ENCODE results near the gene PSKH1.

Gene PSKH1

DNA sequence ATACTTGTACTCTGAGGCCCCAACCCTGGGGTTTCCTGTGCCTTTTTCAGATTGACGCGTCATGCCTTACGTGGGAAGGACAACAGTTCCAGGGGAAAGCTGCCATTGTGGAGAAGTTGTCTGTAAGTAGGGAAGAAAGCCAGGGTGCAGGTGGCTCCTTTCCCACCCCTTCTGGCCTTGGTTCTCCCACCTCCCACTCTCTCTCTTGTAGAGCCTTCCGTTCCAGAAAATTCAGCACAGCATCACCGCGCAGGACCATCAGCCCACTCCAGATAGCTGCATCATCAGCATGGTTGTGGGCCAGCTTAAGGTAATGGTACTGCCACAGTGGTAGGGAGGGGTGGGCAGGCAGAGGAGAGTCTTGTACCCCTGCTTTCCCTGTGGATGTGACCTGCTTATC, 24.8 kb upstream of the PSKH1 start:
- DNase-seq, result no peak

DNA sequence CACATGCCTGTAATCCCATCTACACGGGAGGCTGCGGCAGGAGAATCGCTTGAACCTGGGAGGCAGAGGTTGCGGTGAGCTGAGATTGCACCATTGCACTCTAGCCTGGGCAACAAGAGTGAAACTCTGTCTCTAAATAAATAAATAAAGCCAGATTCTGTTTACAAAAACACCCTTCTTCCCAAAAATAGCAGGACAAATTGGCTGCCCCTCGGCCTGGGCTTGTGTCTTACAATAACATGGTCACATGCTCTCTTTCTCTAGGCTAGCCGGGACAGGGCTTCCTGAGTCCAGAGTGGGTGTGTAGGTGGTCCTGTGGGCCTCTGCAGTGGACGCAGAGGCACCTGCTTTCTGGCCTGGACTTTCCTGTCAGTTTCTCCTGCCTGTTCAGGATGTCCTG, 23.4 kb upstream of the PSKH1 start:
- DNase-seq, result no peak

DNA sequence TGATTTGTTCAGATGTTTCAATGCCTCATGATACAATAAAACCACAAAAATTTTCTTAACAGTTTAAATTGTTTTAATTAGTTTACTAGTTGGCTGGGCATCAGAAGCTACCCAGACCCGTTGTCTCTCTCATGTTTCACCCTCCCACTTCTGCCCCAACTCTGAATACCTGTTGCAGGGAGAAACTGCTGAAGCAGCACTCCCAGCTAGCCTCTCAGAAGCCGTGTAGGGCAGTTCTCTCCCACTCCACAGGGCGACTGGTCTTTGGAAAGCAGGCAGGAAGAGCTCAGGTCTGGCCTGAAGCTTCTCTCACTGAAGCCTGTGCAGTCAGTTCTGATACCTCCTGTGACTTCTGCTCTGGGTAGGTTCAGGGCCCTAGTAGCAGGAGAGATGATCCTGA, 21.8 kb upstream of the PSKH1 start:
- no peak for DNase-seq

DNA sequence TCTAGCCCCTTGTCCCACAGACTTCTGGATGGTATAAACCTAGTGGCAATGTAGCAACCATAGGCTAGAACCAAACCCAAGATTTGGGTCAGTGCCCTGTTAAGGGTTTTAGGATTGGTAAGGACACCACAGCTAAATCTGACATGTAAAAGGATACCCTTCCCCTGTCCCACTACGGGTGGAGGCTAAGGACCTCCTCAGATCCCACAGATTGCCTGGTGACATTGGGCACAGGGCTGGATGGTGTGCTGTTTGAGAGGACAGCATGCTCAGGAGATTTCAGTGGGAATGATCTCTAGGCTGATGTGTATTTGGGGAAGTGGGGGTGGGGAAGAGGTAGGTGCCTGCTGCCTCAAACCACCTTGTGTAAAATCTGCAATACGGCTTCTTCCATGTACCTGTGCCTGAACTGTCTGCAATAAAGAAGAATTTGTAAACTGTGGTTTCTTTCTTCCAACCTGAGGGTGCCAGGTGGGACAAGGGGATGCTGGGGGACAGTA, 20.9 kb upstream of the PSKH1 start:
- no peak for DNase-seq

DNA sequence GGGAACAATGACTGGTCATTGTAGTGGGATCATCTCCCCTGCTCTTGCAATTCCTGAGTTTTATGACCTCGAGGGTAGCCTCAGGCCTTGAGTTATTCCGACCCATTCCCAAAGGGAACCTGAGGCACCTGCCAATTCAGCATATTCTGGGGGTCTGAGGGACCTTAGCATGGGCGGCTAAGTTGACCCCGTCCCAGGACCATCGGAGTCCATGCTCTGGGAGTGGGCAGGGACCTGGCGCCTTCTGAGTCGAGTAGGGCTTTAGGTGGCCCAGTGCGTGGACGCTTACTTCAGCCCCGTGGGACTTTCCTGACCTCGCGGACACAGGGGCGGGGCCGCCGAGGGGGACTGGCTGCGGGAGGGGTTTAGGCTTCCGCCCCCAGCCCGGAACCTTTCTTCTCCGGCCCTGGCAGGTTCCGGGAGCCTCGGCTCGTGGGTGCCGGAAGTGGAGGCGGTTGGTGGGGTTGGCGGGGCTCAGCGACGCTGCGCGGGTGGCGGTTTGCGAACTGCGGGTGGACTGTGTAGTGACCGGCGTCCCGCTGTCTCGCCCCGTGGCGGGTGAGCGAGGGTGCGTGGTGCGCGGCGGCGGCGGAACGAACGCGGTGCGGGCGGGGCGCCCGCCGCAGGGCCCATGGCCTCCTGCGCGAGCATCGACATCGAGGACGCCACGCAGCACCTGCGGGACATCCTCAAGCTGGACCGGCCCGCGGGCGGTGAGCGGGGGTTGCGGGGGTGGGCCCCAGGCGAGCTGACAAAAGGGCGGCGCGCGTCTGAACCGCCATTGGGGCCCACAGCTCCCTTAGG, 20.2 kb upstream of the PSKH1 start, which contains the start of gene EDC4:
Gene EDC4, plus strand, starts transcription at position 422 of the 804 bp plus-strand sequence. Its CDS starts 210 bp downstream, at position 632.
- DNase-seq, result no peak

DNA sequence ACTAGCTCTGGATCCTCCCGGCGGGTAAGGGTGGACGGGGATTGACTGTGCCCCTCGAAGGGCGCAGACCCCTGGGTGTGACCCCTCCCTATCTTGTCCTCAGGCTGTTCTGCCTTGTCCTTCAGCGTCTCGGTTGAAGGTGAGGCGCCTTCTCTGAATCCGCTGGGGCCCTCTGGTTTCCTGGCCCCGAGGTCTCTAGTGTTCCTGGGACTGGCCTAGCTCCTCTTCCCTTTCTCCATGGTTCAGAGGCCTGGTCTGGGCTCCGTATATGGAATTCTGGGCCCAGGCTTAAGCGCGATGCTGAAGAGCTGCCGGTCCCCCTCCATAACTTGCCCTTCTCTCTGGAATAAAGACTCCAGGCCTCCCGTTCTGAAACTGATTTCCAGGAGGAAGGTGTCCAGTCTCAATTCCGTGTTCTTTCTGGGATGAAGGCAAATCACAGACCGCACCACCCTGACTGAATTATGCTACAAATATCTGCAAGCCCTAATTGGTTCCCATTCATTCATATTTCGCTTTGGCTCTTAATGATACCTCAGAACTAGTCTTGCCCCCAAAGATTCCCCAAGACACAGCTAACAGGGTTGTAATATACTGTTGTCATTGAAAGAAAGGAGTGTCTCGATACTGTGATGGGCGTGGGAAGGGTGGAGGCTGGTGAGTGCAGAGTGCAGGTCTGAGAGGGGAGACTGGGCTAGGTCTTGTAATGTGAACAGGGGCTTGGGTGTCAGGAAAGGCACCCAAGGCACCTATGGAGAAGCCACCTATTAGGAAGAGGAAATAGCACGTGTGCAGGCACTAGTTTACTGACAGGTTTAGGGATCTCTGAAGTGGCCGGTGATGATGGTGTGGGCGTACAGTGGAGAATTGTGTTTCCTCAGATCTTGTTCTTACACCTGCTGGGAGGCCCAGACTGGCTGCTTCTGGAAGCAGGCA, 19.4 kb upstream of the PSKH1 start:
- no peak for DNase-seq

DNA sequence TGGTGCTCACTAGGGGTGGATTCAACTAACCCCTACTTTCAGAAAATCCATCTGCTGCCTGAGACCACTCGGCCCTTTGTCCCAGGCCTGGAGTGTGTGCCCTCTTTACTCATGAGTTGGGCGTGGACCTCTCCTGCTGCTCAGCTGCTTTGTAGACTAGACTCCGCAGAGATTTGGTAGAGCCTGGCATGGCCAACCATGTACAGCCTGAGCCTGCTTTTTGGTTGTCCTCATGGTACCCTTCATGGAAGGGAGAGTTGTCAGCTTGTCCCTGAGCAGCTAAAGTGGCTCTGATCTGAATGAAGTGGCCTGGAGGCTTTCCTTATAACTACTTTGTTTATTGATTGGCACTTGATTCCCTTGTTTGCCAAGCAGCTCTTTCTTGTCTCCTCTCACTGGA, 18.7 kb upstream of the PSKH1 start:
- DNase-seq, result no peak

DNA sequence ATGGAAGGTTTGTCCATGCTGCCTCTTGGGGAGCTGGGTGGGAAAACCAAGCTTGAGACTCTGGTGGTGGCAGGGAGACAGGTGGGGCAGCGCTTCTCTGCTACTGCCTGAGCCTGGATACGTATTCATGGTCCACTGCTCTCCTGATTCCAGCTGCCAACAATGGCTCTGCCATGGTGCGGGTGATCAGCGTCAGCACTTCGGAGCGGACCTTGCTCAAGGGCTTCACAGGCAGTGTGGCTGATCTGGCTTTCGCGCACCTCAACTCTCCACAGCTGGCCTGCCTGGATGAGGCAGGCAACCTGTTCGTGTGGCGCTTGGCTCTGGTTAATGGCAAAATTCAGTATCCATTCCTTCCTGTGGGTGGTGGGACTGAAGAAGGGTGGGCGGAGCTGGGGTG, 16.0 kb upstream of the PSKH1 start:
- DNase-seq, result no peak

DNA sequence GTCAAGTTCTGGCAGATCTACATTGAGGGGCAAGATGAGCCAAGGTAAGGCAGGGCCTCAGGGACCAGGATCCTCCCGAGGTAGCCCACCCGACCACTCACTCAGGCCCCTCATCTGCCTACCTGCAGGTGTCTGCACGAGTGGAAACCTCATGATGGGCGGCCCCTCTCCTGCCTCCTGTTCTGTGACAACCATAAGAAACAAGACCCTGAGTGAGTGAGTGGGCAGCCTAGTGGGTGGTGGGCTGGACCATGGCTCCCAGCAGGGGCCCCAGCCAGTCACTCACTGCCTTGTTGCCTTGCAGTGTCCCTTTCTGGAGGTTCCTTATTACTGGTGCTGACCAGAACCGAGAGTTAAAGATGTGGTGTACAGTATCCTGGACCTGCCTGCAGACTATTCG, 14.8 kb upstream of the PSKH1 start:
- DNase-seq, result no peak

DNA sequence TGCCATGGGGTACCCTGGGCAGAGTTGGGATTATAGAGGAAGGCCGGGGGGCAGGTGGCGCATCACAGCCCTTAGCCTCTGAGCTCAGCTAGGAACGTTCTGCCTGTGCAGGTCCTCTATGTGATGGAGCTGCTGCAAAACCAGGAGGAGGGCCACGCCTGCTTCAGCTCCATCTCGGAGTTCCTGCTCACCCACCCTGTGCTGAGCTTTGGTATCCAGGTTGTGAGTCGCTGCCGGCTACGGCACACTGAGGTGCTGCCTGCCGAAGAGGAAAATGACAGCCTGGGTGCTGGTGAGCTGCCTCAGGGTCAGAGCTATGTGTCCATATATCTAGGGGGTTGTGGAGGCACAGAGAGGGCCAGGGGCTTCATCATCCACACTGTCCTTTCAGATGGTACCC, 14.2 kb upstream of the PSKH1 start:
- no peak for DNase-seq

DNA sequence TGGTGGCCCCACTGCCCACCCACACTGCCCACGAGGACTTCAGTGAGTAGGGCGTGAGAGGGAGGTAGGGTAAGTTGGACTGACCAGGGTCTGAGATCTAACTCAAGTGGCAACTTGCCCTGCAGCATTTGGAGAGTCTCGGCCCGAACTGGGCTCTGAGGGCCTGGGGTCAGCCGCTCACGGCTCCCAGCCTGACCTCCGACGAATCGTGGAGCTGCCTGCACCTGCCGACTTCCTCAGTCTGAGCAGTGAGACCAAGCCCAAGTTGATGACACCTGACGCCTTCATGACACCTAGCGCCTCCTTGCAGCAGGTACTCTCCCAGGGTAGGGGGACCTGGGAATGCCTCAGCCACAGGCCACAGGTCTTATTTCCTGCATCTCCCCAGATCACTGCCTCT, 13.6 kb upstream of the PSKH1 start:
- no peak for DNase-seq

DNA sequence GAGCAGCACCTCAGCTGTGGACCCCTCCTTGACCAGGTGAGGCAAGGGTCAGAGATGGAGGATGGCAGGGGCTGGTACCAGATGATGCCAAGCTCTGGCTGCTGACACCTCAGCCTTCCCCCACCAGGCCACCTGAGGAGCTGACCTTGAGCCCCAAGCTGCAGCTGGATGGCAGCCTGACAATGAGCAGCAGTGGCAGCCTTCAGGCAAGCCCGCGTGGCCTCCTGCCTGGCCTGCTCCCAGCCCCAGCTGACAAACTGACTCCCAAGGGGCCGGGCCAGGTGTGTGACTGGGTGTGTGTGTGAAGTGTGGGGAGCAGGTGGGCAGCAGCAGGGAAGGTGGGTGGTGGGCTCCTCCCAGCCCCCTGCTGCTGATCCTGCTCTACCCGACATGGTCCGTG, 13.1 kb upstream of the PSKH1 start:
- no peak for DNase-seq

DNA sequence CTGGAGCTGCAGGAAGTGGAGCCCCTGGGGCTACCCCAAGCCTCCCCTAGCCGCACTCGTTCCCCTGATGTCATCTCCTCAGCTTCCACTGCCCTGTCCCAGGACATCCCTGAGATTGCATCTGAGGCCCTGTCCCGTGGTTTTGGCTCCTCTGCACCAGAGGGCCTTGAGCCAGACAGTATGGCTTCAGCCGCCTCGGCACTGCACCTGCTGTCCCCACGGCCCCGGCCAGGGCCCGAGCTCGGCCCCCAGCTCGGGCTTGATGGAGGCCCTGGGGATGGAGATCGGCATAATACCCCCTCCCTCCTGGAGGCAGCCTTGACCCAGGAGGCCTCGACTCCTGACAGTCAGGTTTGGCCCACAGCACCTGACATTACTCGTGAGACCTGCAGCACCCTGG, 12.5 kb upstream of the PSKH1 start:
- no peak for DNase-seq

DNA sequence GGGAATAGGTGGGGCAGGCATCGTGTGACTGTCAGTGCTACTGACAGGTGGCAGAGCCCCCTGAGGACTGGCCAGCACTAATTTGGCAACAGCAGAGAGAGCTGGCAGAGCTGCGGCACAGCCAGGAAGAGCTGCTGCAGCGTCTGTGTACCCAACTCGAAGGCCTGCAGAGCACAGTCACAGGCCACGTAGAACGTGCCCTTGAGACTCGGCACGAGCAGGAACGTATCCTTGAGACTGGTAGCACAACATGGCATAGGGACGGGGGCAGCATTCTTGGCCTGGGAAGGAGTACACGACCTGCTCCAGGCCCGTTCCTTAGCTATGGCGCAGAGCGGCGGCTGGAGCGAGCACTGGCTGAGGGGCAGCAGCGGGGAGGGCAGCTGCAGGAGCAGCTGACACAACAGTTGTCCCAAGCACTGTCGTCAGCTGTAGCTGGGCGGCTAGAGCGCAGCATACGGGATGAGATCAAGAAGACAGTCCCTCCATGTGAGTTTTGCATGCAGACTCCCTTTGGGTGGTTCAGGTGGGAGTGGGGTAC, 11.4 kb upstream of the PSKH1 start:
- no peak for DNase-seq

DNA sequence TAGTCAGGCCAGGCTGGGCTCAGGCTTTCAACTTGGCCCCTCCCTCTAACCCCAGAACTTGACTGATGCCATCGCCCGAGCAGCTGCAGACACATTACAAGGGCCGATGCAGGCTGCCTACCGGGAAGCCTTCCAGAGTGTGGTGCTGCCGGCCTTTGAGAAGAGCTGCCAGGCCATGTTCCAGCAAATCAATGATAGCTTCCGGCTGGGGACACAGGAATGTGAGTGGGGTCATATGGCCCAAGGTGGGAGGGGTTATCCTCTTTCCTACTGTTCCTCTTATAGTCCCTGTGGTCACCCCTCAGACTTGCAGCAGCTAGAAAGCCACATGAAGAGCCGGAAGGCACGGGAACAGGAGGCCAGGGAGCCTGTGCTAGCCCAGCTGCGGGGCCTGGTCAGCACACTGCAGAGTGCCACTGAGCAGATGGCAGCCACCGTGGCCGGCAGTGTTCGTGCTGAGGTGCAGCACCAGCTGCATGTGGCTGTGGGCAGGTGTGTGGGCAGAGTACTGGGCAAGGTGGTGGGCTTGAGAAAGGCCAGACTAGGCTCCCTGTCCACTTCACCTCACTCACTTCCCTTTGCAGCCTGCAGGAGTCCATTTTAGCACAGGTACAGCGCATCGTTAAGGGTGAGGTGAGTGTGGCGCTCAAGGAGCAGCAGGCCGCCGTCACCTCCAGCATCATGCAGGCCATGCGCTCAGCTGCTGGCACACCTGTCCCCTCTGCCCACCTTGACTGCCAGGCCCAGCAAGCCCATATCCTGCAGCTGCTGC, 10.5 kb upstream of the PSKH1 start:
- DNase-seq, result no peak

DNA sequence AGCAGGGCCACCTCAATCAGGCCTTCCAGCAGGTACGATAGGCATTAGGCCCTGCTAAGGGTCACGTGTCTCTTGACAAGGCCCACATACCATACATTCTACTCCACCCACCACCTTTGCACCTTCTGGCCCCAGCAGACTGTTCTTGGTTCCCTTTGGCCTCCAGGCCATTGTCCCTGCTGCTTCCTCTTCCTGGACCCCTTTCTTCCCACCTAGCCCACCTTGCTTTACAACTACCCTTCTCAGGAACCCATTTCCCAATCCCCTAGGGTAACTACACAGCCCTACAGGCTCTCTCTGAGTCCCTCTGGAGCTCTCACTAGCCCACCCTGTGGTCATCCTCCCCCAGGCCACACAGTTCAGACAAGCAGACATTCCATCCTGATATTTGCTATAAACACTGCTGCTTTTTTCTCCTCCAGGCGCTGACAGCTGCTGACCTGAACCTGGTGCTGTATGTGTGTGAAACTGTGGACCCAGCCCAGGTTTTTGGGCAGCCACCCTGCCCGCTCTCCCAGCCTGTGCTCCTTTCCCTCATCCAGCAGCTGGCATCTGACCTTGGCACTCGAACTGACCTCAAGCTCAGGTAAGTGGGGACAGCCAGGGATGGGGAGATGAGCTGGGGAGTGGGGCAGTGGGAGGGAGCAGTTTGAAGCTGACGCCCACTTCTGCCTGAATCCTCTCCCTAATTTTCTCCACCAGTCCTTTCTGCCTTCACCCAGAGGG, 9.7 kb upstream of the PSKH1 start:
- no peak for DNase-seq

DNA sequence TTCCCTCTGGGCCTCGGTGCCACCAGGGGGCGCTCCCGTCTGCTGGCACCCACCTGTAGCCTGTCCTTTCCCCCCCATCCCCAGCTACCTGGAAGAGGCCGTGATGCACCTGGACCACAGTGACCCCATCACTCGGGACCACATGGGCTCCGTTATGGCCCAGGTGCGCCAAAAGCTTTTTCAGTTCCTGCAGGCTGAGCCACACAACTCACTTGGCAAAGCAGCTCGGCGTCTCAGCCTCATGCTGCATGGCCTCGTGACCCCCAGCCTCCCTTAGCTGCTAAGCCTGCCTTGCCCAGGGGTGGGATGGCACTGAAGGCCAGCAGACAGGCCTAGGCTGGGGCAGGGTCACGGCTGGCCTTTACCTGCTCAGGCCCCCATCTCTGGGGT, 9.2 kb upstream of the PSKH1 start:
- DNase-seq, result peak; percentile 10

DNA sequence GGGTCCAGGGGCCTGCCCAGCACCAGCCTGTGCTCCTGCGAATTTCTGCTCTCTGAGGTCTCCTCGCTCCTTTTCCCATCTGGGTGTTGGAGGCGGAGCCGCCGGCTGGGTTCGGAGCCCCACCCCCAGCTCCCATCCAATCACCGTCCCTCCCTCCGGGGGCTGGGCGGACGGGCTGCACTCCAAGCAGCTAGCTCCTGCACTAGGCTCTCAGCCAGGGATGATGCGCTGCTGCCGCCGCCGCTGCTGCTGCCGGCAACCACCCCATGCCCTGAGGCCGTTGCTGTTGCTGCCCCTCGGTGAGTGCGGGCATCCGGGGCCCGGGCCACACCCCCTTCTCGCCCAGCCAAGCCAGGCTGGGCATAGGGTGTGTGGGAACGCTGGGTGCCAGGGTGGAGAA, 8.4 kb upstream of the PSKH1 start, which contains the start of gene NRN1L:
Gene NRN1L, plus strand, starts transcription at position 202 of the 400 bp plus-strand sequence. Its CDS starts 19 bp downstream, at position 221.
- DNase-seq, result peak; percentile 26

DNA sequence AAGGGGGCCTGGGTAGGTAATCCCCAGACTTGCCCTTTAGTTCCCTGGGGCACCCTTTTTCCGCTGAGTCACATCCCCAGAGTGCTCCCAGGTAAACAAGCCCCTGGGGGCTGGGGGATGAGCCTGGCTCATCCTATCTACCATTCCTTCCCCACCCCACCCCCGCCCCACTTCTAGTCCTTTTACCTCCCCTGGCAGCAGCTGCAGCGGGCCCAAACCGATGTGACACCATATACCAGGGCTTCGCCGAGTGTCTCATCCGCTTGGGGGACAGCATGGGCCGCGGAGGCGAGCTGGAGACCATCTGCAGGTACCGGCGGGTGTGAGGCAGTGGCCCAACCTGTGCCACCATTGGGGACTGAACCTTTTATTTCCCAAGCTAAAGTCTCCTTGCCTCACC, 7.5 kb upstream of the PSKH1 start:
- DNase-seq, result no peak

DNA sequence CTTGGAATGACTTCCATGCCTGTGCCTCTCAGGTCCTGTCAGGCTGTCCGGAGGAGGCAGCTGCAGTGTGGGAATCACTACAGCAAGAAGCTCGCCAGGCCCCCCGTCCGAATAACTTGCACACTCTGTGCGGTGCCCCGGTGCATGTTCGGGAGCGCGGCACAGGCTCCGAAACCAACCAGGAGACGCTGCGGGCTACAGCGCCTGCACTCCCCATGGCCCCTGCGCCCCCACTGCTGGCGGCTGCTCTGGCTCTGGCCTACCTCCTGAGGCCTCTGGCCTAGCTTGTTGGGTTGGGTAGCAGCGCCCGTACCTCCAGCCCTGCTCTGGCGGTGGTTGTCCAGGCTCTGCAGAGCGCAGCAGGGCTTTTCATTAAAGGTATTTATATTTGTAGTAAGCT, 7.1 kb upstream of the PSKH1 start:
- no peak for DNase-seq

DNA sequence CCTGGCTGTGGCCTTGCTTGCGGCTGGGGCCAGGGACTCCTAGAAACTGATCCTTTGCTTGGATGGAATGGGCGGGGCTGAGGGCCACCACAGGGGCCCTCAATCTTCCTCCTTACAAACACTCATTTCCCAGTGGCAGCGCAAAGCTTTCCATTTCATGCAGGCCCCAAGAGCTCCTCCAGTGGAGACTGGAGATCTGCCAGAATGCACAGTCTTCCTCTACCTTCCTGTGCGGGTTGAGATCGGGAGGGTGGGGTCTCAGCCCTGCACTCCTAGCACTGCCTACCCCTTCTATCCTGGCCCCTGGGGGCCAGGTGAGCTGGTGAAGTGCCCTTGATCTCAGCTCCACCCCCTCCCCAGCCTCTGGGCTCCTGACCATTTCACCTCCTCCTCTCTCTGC, 6.7 kb upstream of the PSKH1 start:
- no peak for DNase-seq

DNA sequence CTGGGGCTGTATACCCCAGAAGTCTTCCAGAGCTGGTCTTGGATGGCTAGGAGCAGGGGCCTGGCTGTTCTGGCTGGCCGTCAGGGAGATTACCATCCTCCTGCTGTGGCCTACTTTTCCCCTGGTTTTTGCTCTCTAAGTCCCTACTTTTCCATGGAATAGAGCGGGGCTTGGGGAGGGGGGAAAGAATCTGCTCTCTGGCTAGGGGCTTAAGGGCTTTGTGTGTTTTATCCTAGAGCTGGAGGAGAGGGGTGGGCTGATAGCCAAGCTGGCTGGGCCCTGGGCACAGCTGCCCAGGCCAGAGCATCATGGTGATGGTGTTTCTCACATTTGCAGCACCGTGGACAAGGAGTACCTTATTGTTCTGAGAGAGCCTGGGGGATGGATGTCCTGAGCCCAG, 4.7 kb upstream of the PSKH1 start:
- DNase-seq, result no peak

Data from NCI-H2029 treated with DMSO at 0.1 percent for 48 hours (cell line).